Activated T-cell treated with anti-CD3 and anti-CD28 coated beads for 4 hours (primary cell): ENCODE data around the gene LRRC72.
"Not testable (repeated sequence)": the region's sequence is repeated elsewhere in the genome, so short reads cannot be mapped to it uniquely, and the experiment has no call there.

Experiments used
- DNase-seq: peaks from one replicate; pipeline ENCODE4 v3.0.0-alpha.2; 2020

The LRRC72 gene

DNA sequence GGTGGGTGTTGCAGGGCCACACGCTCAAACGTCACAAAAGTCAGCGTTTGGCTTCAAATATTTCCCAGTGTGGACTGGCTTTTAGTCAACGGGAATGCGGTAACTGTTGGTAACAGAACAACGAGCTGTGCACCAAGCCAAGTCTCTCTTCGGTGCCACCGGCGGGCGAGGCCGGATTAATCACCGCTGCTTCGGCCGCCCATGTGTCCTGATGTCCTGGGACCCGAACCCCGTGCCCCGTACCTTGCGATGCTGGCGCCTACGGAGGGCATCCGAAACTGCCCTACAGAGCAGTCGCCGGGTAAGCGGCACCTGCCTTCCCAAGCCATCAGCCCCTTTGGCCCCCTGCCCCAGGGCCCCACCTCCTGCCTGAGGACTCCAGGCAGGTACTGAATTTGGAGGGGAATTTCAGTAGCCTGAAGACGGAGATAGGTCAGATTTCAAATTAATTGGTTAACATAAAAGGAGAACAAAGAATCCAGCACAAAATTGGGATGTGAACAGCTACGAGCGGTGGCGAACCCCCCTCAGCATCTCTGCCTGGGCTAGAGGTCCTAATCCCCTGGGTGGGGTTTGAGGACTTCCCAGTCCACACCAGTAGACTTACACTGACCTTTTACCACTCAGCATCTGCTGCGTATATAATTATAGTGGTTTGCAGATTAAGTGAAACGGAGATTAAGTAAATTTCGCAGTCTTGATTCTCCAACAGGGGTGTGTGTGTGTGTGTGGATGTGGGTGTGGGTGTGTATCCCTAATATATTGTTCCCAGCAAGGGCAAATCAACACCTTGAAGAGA is at the start of gene LRRC72:
TSS of gene LRRC72 (plus strand) at position 84 of the 799 bp plus-strand sequence. CDS start at position 212, 128 bp downstream.
- no peak for DNase-seq

GRCh38 chr7:16479161-16479560 is 47.5 kb upstream of the LRRC72 start:
- DNase-seq, result no peak

GRCh38 chr7:16479591-16479990 is 47.0 kb upstream of the LRRC72 start:
- no peak for DNase-seq

- DNase-seq, result no peak
Observed at GRCh38 chr7:16484453-16485158, 42.0 kb upstream of the LRRC72 start.

GRCh38 chr7:16491148-16491547 is 35.5 kb upstream of the LRRC72 start:
- no peak for DNase-seq

GRCh38 chr7:16492513-16493062 is 34.0 kb upstream of the LRRC72 start:
- no peak for DNase-seq

GRCh38 chr7:16493266-16493665 is 33.4 kb upstream of the LRRC72 start:
- DNase-seq, result no peak

DNA sequence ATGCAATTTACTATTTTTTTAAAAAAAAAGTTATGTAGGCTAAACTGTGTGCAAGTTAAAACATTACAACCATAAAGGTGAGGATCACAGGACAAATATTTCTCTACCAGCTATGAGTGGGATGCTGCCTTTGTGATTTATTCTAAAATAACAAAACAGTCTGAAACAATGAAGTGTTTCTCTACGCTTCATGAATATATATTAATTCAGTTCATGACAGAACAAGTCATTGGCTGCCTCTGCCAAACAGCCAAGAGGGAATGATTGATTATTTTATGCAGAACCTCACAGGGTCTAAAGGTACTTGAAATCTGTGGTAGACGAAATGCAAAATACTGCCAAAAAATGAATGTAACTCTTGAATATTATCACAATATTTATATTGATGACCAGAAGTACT is 32.1 kb upstream of the LRRC72 start:
- no peak for DNase-seq

- no peak for DNase-seq
Observed at GRCh38 chr7:16494955-16495719, 31.5 kb upstream of the LRRC72 start.

DNA sequence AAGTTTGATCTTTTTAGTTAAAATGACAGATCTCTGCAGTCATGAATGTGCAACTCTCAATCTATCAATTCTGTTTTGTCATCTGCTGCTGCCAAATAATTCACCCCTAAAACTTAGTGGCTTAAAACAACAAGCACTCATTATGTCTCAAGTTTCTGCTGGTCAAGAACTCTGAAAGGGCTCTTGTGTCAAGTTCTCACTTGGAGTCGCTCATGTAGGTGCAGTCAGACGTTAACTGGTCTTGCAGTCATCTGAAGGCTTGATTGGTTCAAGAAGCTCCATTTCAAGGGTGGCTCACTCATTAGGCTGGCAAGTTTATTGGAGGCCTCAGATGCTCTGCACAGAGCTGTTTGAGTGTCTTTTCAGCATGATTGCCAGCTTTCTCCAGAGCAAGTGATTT is 28.5 kb upstream of the LRRC72 start:
- DNase-seq, result no peak

DNA sequence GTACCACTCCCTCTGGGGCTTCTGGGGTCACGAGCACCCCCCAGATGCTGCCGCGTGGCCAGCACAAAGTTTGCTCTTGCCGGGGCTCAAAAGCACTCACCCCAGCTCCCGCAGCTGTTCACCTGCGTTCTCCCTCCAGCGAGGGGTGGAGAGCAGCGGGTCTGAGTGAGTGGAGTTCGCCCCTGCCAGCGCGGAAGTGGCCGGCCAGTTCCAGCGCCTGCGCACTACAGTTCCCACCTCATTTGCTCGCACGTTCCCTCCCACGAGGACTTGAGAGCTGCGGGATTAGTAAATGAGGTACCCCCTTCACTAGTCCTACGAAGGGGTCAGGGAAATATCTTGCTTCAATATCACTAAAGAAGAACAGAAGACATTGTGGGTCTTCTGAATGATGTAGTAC is 24.3 kb upstream of the LRRC72 start:
- no peak for DNase-seq

- no peak for DNase-seq
Observed at GRCh38 chr7:16504019-16504418, 22.6 kb upstream of the LRRC72 start.

GRCh38 chr7:16506422-16506821 is 20.2 kb upstream of the LRRC72 start:
- DNase-seq, result not testable (repeated sequence)

DNA sequence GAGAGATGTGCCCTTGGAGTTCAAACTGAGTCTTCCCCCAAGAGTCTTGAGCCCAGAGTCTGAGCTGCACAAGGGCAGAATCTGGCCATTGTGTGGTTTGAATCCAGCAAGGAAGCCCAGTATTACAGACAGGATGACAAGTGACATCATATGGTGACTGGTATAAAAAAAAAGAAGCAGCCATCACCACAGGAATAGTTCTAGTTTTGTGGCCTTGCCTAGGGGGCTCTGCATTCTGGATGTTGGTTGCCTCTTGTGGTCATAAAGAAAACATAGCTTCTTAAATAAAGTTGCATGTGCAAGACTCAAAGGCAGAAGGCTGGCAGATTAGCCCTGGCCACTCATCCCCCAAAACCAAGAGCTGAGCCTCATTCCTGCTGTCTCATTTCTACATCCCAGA is 16.8 kb upstream of the LRRC72 start:
- no peak for DNase-seq

DNA sequence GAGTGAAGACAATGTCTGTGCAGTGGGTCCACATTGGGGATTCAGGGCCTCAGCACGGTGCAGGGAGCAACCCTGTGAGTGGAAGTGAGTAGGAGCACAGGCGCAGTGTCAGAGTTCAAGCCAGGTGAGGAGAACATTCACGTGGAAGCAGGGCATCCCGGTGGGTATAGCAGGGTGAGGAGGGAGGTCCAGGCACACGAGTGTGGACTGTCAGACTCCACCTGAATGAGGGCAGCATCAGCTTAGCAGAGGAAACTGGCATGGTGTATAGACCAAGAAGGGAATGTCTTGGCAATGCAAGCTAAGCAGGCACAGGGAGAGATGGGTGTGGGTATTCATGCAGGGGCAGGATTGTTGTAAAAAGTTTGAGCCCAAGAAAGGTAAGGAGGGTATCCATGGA is 15.3 kb upstream of the LRRC72 start:
- no peak for DNase-seq

- no peak for DNase-seq
Observed at GRCh38 chr7:16512097-16512496, 14.5 kb upstream of the LRRC72 start.

DNA sequence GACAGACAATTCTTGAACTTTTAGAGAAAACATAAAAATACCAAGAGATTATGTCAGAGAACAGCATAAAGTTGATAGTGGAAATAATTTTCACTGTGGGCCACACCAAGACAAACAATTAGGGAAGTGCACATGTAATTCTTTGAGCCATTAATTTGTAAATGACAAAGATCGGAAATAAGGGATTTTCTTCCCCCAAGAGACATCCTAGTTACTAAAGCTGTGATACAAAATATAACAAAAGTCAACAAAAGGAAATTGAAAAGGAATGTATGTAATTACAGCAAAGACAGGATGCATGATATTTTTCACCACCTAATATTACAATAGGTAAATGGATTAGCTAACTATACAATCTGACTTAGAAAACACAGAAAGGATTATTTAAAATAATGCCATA is 12.4 kb upstream of the LRRC72 start:
- DNase-seq, result no peak

DNA sequence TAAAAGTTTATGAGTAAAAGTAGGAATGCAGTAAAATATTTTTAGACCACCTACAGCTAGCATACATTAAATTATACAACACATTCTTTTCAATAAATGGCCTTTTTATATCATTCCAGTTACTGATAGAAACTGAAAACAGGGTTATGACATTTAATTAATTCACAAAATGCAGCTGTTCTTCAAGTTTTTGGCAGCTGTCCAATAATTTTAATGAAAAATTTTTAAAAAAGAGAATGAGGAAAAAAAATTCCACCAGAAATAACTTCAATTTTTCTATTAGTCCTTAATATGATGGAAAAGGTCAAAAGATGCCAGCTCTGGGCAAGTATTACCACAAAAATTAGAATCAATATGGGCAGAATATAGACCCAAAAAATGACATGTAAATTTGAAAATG is 11.9 kb upstream of the LRRC72 start:
- no peak for DNase-seq

DNA sequence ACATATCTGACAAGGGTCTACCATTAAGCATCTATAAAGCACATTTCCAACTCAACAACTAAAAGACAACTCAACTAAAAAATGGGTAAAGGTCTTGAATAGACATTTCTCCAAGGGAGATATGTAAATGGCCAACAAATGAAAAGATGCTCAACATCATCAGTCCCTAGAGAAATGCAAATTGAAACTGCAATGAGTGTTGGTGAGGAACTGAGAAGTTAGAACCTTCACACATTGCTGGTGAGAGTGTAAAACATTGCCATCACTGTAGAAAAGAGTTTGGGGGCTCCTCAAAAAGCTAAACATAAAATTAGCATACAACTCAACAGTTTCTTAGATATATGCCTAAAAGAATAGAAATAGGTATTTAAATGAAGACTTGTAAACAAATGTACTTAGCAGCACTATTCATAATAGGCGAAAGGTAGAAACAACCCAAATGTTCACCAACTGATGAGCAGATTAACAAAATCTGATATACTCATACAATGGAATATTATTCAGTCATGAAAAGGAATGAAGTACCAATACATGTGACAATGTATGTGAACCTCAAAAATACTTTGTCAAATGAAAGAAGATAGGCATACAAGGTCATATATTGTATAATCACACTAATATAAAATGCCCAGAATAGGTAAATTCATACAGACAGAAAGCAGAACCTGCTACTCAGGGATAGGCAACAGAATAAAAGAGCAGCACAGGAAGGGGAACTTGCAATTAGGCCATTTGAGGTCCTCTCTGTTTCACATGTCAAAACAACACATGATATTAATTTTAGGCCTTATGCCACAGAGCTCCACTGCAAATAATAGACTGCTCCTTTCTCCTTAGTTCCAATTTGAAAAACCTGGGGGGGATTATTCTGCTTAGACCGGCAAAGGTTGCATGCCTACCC is 10.6 kb upstream of the LRRC72 start:
- no peak for DNase-seq

GRCh38 chr7:16519985-16520384 is 6.6 kb upstream of the LRRC72 start:
- DNase-seq, result not testable (repeated sequence)

DNA sequence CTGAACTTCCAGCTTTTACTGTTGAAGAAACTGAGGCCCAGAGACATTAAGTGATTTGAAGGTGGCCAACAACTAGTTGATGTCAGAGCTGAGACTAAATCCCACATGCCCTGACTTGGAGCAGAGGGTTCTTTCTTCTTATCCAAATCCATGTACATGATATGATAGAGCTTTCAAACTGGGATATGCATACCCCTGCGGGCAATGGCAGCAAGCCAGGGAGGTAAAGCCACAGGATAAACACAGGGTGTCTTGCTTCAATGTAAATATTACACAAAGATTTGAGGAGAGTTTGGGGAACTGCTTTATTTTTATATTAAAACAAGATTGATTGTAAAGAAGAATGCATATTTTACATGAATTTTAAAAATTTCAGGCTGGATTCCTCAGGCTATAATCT is 2.3 kb upstream of the LRRC72 start:
- DNase-seq, result no peak

- no peak for DNase-seq
Observed at GRCh38 chr7:16528520-16528919, 1.9 kb downstream of the LRRC72 start.
